Nephron (organoid): ENCODE data around the gene PDZK1IP1.
"Not testable (repeated sequence)": the region's sequence is repeated elsewhere in the genome, so short reads cannot be mapped to it uniquely, and the experiment has no call there.

Source experiments
- H3K27ac Mint-ChIP-seq, 3 experiments: 2 replicates each; pipeline ENCODE4 v1.8.0; 2020; ENCODE audit warnings: mixed read lengths in 3 of 3, mild to moderate bottlenecking in 2 of 3, moderate library complexity in 1 of 3
- H3K27me3 Mint-ChIP-seq: 2 replicates; pipeline ENCODE4 v1.8.0; 2021; ENCODE audit warnings: low read depth, mild to moderate bottlenecking, moderate library complexity, mixed read lengths
- H3K36me3 Mint-ChIP-seq: 2 replicates; pipeline ENCODE4 v1.8.0; 2020; ENCODE audit warnings: low read depth, mixed read lengths
- H3K4me1 Mint-ChIP-seq: 2 replicates; pipeline ENCODE4 v1.8.0; 2020; ENCODE audit warnings: mixed read lengths
- H3K4me3 Mint-ChIP-seq, 3 experiments: 2 replicates each; pipeline ENCODE4 v1.8.0; 2020; ENCODE audit warnings: mild to moderate bottlenecking in 3 of 3, mixed read lengths in 3 of 3, moderate library complexity in 2 of 3
- H3K9me3 Mint-ChIP-seq: 2 replicates; pipeline ENCODE4 v1.8.0; 2020; ENCODE audit warnings: mixed read lengths
- CTCF ChIP-seq, 3 experiments: fragments of 200-600 bp; sonication (generic); IDR thresholded peaks; one replicate each; pipeline ENCODE4 v1.5.0; 2021; ENCODE audit warnings: antibody characterized with exemption in 3 of 3; ENCODE audit not compliant: unreplicated experiment in 3 of 3

The PDZK1IP1 gene

GRCh38 chr1:47209091-47209490 is 19.3 kb upstream of the PDZK1IP1 start:
- no peaks in the 10 kb centered on the region for H3K9me3 Mint-ChIP-seq
- no peak for TF ChIP-seq CTCF (IDR thresholded peaks at IDR 0.05; ENCODE audit: unreplicated experiment in 3 of 3)
- no peak overlapping the region for H3K4me3 Mint-ChIP-seq
- peaks cover 56% of the 10 kb centered on the region for H3K27me3 Mint-ChIP-seq
- no peaks in the 10 kb centered on the region for H3K4me1 Mint-ChIP-seq
- no peak overlapping the region for H3K27ac Mint-ChIP-seq
- no peaks in the 10 kb centered on the region for H3K36me3 Mint-ChIP-seq

- peaks cover 63% of the 10 kb centered on the region for H3K27me3 Mint-ChIP-seq
Observed at GRCh38 chr1:47208374-47208850, 18.6 kb upstream of the PDZK1IP1 start.

GRCh38 chr1:47207803-47208373 is 18.1 kb upstream of the PDZK1IP1 start:
- Mint-ChIP-seq H3K4me1 (no peaks in the 10 kb centered on the region), H3K27me3 (peaks cover 66% of the 10 kb centered on the region), H3K36me3 (no peaks in the 10 kb centered on the region), H3K4me3 (no peak overlapping the region), H3K9me3 (peaks cover 7% of the 10 kb centered on the region), H3K27ac (no peak overlapping the region)
- no peak for TF ChIP-seq CTCF (IDR thresholded peaks at IDR 0.05; ENCODE audit: unreplicated experiment in 3 of 3)

More at GRCh38 chr1:47208374-47208850, 18.6 kb upstream of the PDZK1IP1 start:
- Mint-ChIP-seq H3K4me3 (no peak overlapping the region), H3K4me1 (no peaks in the 10 kb centered on the region), H3K36me3 (no peaks in the 10 kb centered on the region), H3K9me3 (peaks cover 3% of the 10 kb centered on the region), H3K27ac (no peak overlapping the region)
- TF ChIP-seq CTCF (IDR thresholded peaks at IDR 0.05; ENCODE audit: unreplicated experiment in 3 of 3), result no peak

- Mint-ChIP-seq H3K4me3 (no peak overlapping the region), H3K9me3 (peaks cover 10% of the 10 kb centered on the region), H3K27me3 (peaks cover 71% of the 10 kb centered on the region), H3K4me1 (peaks cover 5% of the 10 kb centered on the region), H3K27ac (no peak overlapping the region), H3K36me3 (no peaks in the 10 kb centered on the region)
- TF ChIP-seq CTCF (IDR thresholded peaks at IDR 0.05; ENCODE audit: unreplicated experiment in 3 of 3), result no peak
Observed at GRCh38 chr1:47205918-47206317, 16.1 kb upstream of the PDZK1IP1 start.

- H3K4me3 Mint-ChIP-seq, H3K4me1 Mint-ChIP-seq, H3K36me3 Mint-ChIP-seq, H3K27ac Mint-ChIP-seq, H3K9me3 Mint-ChIP-seq: not testable (repeated sequence)
- H3K27me3 Mint-ChIP-seq, result peaks cover 66% of the 10 kb centered on the region
Observed at GRCh38 chr1:47203504-47203903, 13.7 kb upstream of the PDZK1IP1 start.

- H3K27ac Mint-ChIP-seq, result no peak overlapping the region
- H3K9me3 Mint-ChIP-seq, result peaks cover 10% of the 10 kb centered on the region
Observed at GRCh38 chr1:47201179-47201578, 11.3 kb upstream of the PDZK1IP1 start.

More at GRCh38 chr1:47201179-47201578, 11.3 kb upstream of the PDZK1IP1 start:
- Mint-ChIP-seq H3K4me1 (peaks cover 9% of the 10 kb centered on the region), H3K36me3 (no peaks in the 10 kb centered on the region), H3K27me3 (peaks cover 56% of the 10 kb centered on the region), H3K4me3 (no peak overlapping the region)
- no peak for TF ChIP-seq CTCF (IDR thresholded peaks at IDR 0.05; ENCODE audit: unreplicated experiment in 3 of 3)
